NOMO-1 (cell line): ENCODE data around the gene TEX14.

Experiments used
- DNase-seq, 2 experiments: peaks; one replicate each; lab custom pipeline; 2025; ENCODE audit not compliant: unreplicated experiment in 2 of 2; lab: John Stamatoyannopoulos, UW

The TEX14 gene

GRCh38 chr17:58691701-58692238 lies at the start of gene TEX14:
TEX14 (minus strand) TSS chr17:58692045; CDS start chr17:58652001, 40,044 bp downstream.
- DNase-seq: no peak

- no peak for DNase-seq
Observed at GRCh38 chr17:58741121-58741625, 49.3 kb upstream of the TEX14 start.

GRCh38 chr17:58734811-58735210 lies 43.0 kb upstream of the TEX14 start:
- no peak for DNase-seq

GRCh38 chr17:58734040-58734439 lies 42.2 kb upstream of the TEX14 start:
- no peak for DNase-seq

GRCh38 chr17:58730937-58731336 lies 39.1 kb upstream of the TEX14 start:
- DNase-seq: no peak

- DNase-seq: no peak
Observed at GRCh38 chr17:58728798-58729197, 37.0 kb upstream of the TEX14 start.

GRCh38 chr17:58722696-58723095 lies 30.9 kb upstream of the TEX14 start:
- no peak for DNase-seq

GRCh38 chr17:58722274-58722673 lies 30.4 kb upstream of the TEX14 start:
- no peak for DNase-seq

- DNase-seq: peak in 1 of 2 experiments; percentile 43
Observed at GRCh38 chr17:58710948-58711552, 19.2 kb upstream of the TEX14 start.

- no peak for DNase-seq
Observed at GRCh38 chr17:58706351-58707140, 14.7 kb upstream of the TEX14 start.

GRCh38 chr17:58703916-58704286 lies 12.1 kb upstream of the TEX14 start:
- DNase-seq: no peak

GRCh38 chr17:58703137-58703915 lies 11.5 kb upstream of the TEX14 start:
- no peak for DNase-seq

- DNase-seq: no peak
Observed at GRCh38 chr17:58702708-58703107, 10.9 kb upstream of the TEX14 start.

GRCh38 chr17:58702045-58702476 lies 10.2 kb upstream of the TEX14 start:
- no peak for DNase-seq

GRCh38 chr17:58699771-58700170 lies 7.9 kb upstream of the TEX14 start:
- DNase-seq: no peak

- no peak for DNase-seq
Observed at GRCh38 chr17:58694826-58695225, 3.0 kb upstream of the TEX14 start.

- no peak for DNase-seq
Observed at GRCh38 chr17:58694302-58694701, 2.5 kb upstream of the TEX14 start.

GRCh38 chr17:58693751-58694150 lies 1.9 kb upstream of the TEX14 start:
- no peak for DNase-seq

GRCh38 chr17:58693208-58693607 lies 1.4 kb upstream of the TEX14 start:
- no peak for DNase-seq

- peak; percentile 88 to 93 for DNase-seq
Observed at GRCh38 chr17:58692239-58693055, 602 bp upstream of the TEX14 start, which contains the start of gene RAD51C. RAD51C (plus strand) TSS chr17:58692602; CDS start chr17:58692644, 42 bp downstream.
